T-helper 1 cell treated with Interleukin-12 subunit alpha and Interleukin-12 subunit beta and Interleukin-4 antibody, amounts not matched to agents 30 ng/mL and 1 ng/mL, for 36 hours (primary cell): Measurements from ENCODE around the gene GCG. TPM values are rescaled to one million over a fixed set of nuclear protein-coding genes. Genes with fewer than 3 reads are reported as not detected.

Experiments used
- intact Hi-C: fragments of 100-400 bp; cut with micrococcal nuclease; formaldehyde crosslinking; loops from one replicate; pipeline ENCODE4 v1.15.1; 2024
- total RNA-seq: library from RNA; stranded (reverse); gene quantifications from 2 replicates; pipeline ENCODE4 v1.2.3, GENCODE V29; 2022

Gene GCG
- total RNA-seq, 1 donor from 2014 or later, result not detected

GRCh38 chr2:162149940-162150339 lies 2.1 kb downstream of the GCG start:
- intact Hi-C loops, result loop anchor here (5.0 kb wide), 1 partner anchor 72 kb away; no protein-coding TSS in a partner anchor

GRCh38 chr2:162149466-162149865 lies 2.6 kb downstream of the GCG start:
- intact Hi-C loops, result no loop called here

DNA sequence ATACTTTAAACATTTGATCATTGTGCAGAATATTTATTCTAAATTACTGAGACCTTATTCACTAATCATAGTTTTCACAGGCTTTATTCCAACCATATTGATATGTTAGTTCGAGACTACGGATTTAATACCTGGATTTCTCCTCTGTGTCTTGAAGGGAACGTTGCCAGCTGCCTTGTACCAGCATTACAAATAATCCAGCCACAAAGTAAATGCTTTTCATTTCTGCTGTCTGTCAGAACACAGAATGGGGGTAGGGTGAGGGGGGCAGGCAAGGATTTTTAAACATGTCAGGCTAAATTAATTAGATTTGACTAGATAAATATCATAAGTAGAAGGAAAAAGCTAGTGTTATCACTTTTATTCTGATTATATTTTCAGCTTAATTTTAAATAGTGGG lies 3.1 kb downstream of the GCG start:
- intact Hi-C loops, result no loop called here

DNA sequence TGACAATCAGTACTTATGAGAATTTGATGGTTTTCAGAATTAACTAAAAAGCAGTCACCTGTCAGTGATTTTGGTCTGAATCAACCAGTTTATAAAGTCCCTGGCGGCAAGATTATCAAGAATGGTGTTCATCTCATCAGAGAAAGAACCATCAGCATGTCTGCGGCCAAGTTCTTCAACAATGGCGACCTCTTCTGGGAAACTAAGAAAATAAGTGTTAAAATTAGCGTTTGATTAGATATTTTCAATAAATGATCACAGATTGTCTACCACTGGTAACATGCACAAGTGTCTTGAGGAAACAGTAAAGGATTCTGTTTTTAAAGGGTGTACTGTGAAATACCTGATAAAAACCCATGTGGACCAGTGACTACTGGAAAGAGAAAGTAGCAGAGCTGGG lies 8.1 kb downstream of the GCG start:
- intact Hi-C loops, result no loop called here

GRCh38 chr2:162138310-162138709 lies 13.7 kb downstream of the GCG start:
- intact Hi-C loops, result no loop called here

DNA sequence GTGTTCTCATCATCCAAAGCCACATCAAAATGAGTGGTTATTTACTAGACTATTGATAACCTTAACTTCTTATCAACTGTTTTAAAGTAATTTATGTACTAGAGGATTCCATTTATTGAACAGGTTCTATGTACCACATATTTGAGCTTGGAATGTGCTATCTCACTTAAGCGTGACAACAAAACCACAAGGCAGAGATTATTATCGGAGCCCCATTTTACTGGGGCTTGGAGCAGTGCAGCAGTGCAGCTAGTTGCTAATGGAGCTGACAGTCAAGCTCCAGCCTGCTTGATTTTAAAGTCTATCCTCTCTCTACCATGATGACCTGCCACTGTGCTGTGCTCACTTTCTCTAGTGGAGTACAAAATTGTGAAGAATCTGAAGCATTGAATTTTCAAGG lies 24.6 kb downstream of the GCG start:
- intact Hi-C loops, result no loop called here

- intact Hi-C loops, result no loop called here
Measured at GRCh38 chr2:162126527-162126926, 25.5 kb downstream of the GCG start.

DNA sequence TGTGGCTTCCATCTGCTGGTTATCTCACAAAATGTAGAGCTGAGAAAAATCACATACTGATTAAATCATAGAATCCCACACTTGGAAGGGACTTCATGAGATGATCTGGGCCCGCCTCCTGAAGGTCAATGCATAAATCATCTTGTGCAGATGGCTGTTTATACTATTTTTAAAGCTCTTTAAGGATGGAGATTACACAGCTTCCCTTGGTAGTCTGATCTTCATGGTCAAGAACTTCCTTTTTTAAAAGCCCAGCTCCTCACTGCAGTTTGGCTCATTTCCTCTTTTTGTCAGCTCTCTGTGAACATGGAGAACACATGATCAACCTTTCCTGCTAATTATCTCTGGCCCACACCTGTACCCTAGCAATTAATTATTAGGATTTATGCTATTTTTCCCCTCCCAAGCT lies 25.9 kb downstream of the GCG start:
- intact Hi-C loops, result no loop called here

- intact Hi-C loops, result loop anchor here (2.0 kb wide), 2 partner anchors 66 to 698 kb away; no protein-coding TSS in a partner anchor
Measured at GRCh38 chr2:162125138-162125537, 26.9 kb downstream of the GCG start.

GRCh38 chr2:162123806-162124758 lies 28.0 kb downstream of the GCG start:
- intact Hi-C loops, result loop anchor here (1.0 to 5.0 kb wide), 11 partner anchors 50 to 901 kb away; partner anchors contain the start of gene DPP4

- intact Hi-C loops, result no loop called here
Measured at GRCh38 chr2:162118166-162119031, 33.6 kb downstream of the GCG start.

DNA sequence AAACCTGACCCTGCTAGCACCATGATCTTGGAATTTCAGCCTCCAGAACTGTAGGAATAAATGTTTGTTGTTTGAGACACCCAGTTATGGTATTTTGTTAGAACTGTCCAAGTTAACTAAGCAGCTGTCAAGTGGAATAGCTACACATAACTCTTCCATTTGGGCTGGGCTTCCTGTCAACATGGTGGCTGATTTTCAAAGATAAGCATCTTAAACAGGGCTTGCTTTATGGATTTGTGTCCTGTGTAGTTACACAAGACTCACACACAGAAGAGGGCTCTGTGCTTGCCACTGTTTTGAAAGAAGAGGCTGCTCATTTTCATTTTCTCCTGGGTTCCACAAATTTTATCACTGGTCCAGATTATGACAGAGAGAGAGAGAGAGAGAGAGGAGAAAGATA lies 35.7 kb downstream of the GCG start:
- intact Hi-C loops, result no loop called here

DNA sequence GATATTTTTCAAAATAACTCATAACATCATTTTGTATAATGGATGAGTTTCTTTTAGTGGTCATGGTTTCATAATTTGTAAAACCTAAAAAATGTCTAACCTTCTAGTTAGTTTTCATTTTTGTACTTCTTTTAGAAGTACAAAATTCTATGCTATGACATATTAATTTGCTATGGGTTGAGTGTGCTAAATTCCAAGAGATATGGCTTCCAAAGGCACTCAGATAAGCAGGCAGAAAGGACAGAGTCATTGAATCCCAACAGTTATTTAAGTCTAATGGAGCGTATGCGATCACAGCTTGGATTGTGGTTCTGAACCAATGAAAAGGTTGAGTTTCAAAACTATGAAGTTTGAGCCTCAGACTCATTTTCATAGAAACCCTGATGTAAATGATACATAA lies 37.0 kb downstream of the GCG start:
- intact Hi-C loops, result no loop called here

- intact Hi-C loops, result no loop called here
Measured at GRCh38 chr2:162114271-162114670, 37.8 kb downstream of the GCG start.

- intact Hi-C loops, result no loop called here
Measured at GRCh38 chr2:162113776-162114168, 38.3 kb downstream of the GCG start.

- intact Hi-C loops, result no loop called here
Measured at GRCh38 chr2:162113088-162113775, 38.8 kb downstream of the GCG start.

DNA sequence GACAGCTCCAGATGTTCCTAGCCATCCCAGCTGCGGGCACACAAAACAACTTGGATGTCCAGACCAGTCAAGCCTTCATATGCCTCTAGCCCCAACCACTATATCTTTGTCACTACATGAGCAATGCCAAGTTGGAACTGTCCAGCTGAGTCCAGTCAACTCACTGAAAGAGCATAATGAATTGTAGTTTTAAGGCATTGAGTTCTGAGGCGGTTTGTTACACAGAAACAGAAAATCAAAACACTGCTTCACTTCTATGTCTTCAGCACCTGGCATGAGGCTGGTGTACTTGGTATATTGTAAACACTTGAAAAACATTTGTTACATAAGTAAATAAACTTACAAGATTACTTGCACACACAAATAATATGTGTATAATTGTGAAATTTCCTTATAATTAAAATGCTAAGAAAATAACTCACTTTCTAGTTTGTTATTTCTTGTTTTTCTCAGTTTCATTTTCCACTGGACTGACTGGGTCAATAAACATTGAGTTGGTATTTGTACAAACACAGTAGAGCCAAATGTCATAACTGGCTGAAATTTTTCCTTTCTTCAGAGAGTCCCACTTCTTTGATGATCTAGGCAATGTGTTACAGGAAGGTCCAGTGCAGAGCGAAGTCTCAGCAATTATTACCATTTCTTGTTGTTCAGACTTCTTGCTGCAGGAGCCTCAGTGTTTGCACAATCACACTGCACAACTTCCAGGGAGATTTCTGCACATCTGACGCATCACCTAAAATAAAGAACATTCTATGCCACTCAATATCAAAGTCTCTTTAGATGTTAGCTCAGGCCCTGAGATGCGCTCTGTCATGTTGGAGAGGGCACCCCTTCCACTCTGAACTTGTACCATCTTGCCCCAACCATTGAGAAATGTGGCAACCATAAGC lies 39.8 kb downstream of the GCG start:
- intact Hi-C loops, result no loop called here

DNA sequence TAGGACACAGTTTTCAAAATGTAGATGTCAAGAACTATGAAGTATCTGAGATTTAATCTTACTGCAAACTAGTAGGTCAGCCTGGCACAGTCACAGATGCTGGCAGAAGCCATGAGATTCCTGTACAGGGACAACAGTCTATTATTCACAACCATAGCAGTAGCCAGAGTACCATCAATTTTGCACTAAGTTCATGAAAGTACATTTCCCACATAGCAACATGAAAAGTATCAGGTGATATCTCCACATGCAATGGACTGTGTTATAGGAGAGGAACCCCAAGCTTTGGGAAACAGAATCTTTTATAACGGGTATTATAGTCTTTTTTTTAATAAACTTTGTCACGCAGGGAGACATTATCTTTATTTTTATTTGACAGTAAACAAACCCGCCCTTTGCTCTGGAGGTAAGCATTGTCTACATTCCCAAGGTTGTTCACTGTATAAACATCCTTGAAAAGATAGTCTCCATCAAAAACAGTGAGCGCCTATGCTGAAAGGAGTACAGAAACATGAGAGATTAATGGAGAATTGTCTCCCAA lies 44.6 kb downstream of the GCG start:
- intact Hi-C loops, result no loop called here

DNA sequence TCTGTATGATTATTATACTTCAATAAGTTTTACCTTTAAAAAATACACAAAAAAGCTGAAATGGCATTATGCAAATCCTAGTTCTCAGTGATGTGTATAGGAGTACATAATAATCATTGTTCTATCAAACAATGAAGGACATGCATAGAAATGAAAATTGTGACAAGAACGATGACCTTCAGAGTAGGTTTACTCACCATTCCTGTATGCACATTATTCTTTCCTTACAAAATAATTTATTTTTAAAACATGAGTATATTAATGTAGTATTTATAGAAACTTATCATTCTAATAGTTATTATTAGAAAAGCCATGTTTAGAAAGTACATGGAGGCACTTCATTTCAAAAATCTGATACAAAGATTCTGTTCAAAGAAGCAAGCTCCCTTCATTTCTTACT lies 45.3 kb downstream of the GCG start:
- intact Hi-C loops, result no loop called here

DNA sequence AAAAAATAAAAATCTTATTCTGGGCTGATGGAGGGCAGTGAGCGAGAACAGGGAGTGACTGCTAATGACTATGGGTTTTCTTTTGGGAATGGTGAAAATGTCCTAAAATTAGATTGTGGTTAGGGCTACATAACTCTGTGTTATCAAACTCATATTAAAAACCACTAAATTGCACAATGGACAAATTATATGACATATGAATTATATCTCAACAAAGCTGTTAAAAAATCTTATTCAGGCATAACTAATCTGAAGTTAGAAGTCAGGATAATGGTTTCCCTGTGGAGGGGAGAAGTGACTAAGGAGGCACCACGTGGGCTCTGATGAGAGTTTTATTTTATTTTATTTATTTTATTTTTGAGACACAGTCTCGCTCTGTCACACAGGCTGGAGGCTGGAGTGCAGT lies 45.9 kb downstream of the GCG start:
- intact Hi-C loops, result no loop called here
